ENCODE data around the gene SULT1C2.

DNA sequence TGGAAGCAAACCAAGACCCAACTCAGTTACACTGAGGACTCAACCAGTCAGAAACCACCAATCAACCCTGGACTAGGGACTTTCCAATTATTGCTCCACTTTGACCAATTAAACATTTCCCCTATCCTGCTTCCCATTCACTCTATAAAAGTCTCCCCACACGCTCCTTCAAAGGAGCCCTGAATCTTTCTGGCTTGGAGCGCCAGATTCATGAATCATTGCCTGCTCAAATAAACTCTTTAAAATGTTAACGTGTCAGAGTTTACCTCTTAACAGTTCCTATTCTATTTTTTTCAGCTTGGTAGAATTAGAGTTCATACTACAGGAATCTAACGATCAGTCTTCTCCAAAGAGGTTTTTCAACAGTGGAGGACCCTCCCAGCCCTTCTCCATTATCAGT is 20.7 kb upstream of the SULT1C2 start:
- TF ChIP-seq EZH2 (IDR thresholded peaks at IDR 0.05; ENCODE audit: insufficient read depth, low read length) = no peak
- TF ChIP-seq CTCF (IDR thresholded peaks at IDR 0.05; ENCODE audit: insufficient read depth, low read depth, low read length) = no peak

Measured in astrocyte (in vitro differentiated cells and primary cell).